KBM-7 (cell line): ENCODE results near the gene AFF3.
"Not testable (repeated sequence)": the region's sequence is repeated elsewhere in the genome, so short reads cannot be mapped to it uniquely, and the experiment has no call there.

ENCODE experiments used
- DNase-seq: peaks from one replicate; pipeline ENCODE4 v3.0.0-alpha.2; 2015
- in situ Hi-C: fragments of 300-500 bp; cut with MboI; formaldehyde crosslinking; loops from 2 replicates; pipeline ENCODE4 v1.14.3; 2020; ENCODE audit warnings: low sequenced_read_pairs, low pct_unique_long_range_greater_than_20kb, mixed read lengths

Gene AFF3

DNA sequence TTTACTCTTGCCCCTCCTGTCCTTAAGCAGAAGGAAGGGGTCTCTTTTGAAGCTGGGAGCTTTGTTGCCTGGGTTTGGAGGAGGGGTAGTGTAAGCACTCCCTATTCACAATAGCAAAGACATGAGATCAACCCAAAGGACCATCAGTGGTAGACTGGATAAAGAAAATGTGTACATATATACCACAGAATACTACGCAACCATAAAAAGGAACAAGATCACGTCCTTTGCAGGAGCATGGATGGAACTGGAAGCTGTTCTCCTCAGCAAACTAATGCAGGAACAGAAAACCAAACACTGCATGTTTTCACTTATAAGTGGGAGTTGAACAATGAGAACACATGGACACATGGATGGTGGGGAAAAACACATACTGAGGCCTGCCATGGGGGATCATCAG lies 371.5 kb downstream of the AFF3 start:
- in situ Hi-C loops, result no loop called here
- no peak for DNase-seq

DNA sequence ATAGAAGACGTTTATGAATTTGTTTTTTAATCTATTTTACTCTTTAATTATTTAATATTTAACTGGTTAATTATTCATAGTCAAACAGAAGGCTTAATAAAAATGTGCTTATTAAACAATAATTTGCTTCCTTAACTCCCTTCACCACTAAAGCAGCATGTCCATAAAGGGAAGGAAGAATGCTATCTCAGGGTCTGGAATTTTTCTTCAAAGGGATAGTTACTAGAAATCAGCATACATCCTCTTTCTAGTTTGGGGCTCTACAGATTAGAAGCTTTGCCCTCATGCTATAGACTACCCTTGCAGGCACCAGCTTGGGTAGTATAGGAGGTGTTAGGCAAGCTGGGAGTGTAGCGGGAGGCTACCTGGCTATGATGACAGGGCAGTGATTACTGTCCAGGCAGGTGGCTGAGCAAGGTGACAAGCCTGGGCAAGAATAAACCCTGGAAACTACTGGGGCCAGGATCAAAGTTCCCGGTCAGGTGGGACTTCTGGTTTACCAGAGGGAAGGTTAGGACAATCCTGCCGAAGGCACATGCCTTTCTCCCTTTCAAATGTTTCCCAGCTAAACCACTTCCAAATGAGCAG lies 376.6 kb downstream of the AFF3 start:
- DNase-seq, result no peak
- in situ Hi-C loops, result no loop called here

DNA sequence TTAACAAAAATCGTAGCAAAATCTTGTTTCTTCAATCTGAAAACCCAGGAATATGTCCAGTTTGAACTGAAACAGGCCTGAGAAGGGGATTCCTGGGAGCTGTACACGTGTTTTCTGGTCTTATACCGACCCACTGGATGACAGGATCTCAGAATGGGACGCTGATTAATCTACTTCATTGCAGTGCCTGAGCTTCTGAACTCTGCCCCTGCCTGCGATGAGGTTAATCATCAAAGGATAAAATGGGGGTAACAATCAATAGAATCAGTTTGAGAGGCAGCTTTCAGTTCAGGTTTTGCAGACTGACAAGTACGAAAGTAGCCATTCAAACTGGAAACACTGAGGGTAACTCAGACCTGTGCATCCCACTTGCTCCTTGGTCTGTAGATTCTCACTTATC lies 378.6 kb downstream of the AFF3 start:
- no peak for DNase-seq
- in situ Hi-C loops, result no loop called here

DNA sequence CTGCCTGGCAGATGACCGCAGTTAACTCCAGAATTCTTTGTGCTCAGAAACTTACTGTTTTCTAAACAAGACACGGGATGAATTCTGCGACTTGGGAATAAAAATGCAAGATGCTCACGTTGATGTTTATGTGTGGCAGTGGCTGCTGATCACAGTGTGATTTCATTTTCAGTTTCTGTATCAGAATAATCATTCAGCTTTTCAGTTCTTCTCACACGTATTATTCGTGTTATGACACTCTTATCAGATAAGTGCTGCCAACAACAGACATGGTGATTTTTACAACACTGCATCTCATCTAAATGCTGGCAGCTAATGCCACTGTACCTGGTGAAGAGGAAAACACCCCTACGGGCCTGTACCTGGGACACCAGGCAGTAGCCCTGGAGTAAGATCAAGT lies 379.7 kb downstream of the AFF3 start:
- in situ Hi-C loops, result no loop called here
- DNase-seq, result no peak

DNA sequence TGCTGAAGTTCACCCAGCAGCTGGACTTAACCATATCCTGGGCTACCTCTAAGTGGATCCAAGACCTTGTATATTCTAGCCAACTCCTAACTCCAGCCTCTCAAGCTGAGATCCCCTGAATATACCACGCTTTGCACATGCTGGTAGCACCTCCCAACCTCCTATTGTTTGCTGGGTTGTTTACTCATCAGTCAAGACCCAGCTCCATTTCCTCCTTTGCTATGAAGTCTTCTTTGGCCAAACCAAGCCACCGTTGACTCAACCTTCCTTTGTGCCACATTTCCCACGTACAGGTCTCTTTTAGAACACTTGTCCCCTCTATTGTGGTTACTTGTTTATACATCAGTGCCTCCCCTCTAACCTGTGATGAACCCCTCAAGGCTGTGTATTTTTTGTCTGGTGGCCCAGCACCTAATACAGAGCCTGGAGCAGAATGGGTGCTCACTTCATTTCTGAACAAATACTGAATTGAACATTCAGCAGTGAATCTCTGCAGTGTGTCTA lies 384.7 kb downstream of the AFF3 start:
- in situ Hi-C loops, result no loop called here
- DNase-seq, result no peak

DNA sequence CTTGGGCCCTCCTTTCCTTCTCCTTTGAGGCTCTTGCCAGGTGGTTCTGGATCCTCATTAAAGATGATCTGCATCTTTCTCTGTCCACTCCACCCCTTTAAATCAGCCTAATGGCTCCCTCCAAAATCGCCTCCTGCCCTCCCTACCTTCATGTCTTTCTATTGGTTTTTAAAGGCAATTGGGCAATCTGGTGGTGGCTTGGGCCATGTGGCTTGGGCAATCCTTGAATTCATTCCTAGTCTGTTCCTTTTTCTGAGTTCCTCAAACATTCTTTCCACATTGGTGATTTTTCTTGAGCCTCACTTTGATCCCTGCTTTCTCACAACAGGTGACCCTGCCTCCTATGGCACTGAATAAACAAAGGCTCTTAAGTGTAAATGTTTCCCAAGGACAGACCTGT lies 386.3 kb downstream of the AFF3 start:
- in situ Hi-C loops, result no loop called here
- no peak for DNase-seq

DNA sequence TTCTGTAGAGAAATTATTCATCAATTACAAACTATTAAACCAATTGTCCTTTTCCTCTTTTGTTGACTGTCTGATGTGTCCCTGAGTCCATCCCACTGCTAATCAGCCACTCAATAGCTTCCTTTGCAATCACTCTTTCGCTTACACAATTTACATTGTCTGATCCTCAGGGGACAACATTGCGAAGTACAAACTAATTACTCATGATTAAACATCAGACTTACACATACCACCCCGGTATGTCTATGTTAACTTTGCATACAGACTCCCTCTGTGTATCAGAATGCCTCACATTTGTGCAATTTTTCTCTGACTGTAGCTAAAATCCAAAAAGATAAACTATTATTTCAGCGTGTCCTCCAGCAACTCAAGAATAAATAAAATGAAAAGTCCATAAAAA lies 388.2 kb downstream of the AFF3 start:
- no peak for DNase-seq

DNA sequence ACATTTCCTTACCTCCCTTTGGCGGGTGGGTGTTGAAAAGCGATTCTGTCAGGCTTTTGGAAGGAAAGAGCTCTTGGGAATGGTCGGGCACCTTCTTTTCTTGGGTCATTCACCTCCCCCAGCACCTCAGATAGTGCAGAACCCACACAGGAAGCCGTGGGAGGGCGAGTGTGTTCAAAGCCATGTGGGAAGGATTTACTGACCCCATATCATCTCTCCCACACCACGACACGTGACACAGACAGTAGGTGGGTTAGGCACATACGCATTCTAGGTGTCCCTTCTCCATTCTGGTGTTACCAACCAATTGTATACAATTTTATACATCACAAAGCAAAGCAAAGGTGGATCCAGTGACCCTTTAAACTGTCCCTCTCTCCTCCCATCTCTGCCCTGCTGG lies 388.9 kb downstream of the AFF3 start:
- in situ Hi-C loops, result no loop called here

More for the DNA sequence above, 388.2 kb downstream of the AFF3 start:
- in situ Hi-C loops, result no loop called here

DNA sequence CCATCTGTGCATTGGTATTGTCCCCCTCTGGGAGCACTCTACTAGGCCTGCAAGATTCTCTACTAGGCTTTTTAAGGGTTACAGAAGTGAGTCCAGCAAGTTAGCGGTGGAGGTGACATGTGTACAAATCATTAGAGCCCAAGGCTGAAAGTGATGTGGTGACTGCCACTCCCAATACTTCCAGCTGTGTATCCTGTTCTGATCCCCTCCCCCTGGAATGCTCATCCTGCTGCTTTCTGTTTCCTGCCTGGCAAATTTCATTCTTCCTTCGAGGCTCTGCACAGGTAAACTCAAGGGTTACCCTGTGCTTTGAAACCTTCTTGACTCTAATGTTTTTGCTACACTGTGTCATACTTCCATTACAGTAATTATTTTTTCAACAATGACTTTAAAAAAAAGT lies 394.0 kb downstream of the AFF3 start:
- in situ Hi-C loops, result no loop called here
- no peak for DNase-seq

More for the DNA sequence above, 388.9 kb downstream of the AFF3 start:
- DNase-seq, result no peak

DNA sequence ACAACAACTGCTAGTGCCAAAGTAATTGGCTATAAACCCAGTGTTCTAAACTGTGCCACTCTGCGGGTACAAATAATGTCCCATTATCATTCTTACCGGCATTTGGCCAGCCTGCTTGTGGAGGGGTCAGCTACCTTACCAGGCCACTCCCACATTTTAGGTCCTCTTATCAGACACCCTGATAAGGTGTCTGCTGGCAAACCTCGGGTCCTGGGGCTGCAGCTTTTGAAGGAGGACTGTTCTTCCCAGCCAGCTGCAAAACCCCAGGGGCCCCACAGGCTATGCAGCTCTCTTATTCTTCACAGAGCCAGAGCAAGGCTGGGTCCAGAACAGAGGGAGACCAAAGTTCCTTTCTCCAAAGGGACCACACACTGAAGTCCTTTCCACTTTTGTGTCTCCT lies 394.5 kb downstream of the AFF3 start:
- no peak for DNase-seq
- in situ Hi-C loops, result no loop called here

DNA sequence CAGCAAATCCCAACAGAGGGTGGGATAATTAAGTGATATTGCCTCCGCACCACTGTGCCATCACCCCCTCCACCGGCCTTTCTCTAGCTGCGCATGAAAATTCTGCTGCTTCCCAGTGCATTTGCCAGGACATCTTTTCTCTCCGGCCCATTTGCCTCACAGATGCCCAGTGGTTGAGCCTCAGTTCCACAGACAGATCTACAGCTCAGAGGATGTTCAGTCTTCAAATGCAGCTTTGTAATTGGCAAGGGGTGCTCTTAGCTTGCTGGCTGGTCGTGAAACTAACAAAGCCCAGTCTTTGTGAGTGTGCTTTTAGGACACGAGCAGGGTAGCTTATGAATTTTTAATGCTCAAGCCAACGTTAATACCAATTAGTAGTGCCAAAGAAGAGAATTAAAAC lies 399.2 kb downstream of the AFF3 start:
- no peak for DNase-seq
- in situ Hi-C loops, result no loop called here

DNA sequence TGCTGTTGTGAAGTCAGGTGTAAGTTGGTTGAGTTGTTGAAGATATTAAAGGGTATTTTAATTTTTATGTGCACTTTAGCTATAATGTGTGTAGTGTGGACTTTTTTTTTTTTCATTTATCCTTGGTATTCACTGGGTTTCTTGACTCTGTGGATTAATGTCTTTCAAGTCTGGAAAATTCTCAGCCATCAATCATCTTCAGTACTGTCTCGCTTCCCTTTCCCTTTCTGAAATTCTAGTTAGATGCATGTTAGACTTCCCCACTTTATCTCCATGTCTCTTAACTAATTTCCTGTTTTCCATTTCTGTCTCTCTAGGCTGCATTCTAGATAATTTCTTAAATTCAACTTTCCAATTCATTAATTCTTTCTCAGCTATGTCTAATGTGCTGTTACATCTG lies 404.9 kb downstream of the AFF3 start:
- DNase-seq, result no peak
- in situ Hi-C loops, result no loop called here

DNA sequence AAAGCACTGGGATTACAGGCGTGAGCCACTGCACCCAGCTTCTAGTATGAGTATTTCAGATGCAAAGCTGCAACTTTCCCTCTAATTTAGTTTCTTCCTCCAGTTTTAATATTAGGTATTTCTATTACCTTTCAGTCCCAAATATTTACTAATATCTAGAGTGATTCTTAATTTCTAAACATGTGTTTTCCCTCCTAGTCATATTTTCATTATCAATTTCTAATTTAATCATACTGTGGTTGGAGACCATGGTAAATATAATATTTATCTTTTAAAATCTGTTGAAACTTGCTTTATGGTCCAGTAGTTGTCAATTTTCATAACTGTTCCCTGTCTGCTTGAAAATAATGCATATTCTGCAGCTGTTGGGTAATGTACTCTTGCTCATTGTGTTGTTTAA lies 406.6 kb downstream of the AFF3 start:
- no peak for DNase-seq
- in situ Hi-C loops, result no loop called here

DNA sequence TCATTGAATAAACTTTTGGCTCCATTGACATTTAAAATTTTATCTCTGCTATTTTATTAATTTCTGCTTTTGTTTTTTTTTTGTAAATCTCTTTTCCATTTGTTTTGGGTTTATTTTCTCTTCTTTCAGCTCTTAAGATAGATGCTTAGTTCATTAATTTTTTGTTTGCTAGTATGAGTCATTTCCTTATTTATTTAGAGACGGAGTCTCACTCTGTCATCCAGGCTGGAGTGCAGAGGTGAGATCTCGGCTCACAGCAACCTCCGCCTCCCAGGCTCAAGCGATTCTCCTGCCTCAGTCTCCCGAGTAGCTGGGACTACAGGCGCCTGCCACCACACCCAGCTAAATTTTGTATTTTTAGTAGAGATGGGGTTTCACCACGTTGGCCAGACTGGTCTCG lies 407.1 kb downstream of the AFF3 start:
- in situ Hi-C loops, DNase-seq: not testable (repeated sequence)

DNA sequence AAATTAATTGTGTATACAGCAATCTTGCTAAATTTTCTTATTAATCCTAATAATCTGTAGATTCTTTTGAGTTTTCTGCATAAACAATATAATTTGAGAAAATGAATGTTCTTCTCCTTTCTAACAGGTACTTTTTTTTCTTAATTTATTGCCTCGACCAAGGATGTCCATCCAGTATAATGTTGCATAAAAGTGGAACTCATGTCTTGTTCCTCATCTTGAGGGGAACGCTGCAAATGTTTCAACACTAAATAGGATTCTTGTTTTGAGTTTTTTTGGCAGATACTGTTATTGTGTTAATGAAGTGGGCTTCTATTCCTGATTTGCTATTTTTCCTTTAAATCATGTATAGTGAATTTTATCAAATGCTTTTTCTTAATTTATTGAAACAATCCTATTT lies 408.2 kb downstream of the AFF3 start:
- no peak for DNase-seq
- in situ Hi-C loops, result no loop called here

DNA sequence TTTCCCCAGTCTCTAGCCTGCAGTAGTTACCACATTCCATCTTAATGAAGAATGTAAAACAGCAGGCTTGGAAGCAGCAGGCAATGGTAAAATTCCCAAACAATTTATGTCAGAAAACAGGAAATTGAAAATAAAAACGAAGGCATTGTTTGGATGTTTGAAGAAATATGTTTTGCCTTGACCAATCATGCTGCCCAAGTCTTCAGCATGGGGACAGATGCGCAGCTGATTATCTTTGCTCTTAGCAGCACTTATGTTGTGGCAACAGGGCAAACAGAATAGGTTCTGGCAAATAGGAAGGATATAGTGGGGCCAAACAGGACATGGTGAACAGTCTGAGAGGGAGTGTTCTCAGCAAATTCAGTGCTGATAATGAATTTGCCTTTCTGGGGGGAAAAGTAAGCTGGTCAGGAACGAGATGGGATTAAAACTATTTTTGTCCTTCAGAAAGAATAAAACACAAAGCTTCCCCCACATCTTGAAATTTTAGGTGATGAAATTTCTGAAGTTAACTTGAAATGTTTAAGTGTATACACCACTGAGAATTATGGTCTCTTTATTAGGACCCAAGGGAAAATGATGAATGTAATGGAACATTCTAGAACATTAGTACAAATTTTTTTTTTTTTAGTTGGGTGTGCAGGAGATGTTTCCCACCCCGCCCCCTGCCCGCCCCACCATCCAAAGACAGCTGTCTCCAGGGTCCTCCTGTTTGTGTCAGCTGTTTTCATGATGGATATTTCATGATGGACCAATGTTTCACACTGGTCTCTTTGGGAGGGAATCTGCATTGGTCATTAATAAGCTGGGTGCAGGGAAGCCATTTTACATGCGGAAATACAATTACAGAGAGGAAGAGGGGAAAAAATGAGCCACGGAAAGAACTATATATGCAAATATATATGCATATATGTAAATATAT lies 413.0 kb downstream of the AFF3 start:
- in situ Hi-C loops, result no loop called here
- no peak for DNase-seq

DNA sequence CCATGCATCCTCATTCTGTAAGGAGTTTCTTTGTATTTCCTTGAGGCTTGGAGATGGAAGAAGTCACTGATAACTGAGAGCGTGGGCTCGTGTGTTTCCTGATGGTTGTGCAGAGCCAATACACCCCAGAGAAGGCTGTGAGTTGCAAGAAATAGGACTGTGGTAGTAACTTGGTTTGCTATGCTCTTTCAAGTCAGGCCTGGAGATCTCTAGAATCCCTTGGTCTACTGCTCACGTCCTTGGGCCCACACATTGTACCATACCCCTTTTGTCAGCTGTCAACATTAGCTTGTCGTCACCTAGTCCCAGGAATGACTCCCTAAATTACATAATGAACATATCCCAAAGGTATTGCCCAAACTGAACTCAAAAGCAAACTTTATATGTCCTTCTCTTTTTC lies 414.2 kb downstream of the AFF3 start:
- DNase-seq, result no peak
- in situ Hi-C loops, result no loop called here

DNA sequence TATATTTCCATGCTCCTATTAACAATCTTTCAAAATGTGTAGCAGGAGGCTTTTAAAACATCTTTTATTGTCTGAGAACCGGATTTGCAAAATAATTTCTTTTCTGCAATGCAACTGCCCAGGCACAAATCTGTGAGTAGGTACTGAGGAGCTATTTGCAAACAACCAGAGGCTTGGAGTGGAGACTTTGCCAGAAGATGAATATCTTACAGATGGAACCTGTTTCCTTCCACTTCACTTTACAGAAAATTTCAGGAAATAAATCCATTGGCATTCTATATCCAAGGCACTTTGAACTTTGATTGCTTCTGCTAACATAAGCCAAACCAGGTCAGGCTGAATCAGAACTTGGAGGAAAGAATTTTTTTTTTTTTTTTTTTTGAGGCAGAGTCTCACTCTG lies 415.2 kb downstream of the AFF3 start:
- no peak for DNase-seq
- in situ Hi-C loops, result no loop called here

DNA sequence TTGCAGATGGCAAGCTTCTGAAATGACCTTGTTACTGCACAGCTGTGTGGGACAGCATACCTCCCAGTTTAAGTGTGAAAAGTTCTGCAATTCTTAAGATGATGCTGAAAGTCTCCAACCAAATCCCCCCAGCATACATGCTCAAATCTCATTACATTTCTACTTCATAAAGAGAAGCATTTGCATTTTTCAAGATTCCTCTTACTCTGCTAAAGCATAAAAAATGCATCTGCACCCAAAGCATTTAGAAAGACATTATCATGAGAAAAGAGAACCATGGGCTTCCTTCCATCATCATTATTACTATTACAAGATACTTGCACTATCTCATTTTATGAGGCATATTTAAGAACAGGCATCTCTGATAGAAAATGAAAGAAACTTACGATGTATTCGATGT lies 415.7 kb downstream of the AFF3 start:
- in situ Hi-C loops, result no loop called here
- DNase-seq, result no peak

DNA sequence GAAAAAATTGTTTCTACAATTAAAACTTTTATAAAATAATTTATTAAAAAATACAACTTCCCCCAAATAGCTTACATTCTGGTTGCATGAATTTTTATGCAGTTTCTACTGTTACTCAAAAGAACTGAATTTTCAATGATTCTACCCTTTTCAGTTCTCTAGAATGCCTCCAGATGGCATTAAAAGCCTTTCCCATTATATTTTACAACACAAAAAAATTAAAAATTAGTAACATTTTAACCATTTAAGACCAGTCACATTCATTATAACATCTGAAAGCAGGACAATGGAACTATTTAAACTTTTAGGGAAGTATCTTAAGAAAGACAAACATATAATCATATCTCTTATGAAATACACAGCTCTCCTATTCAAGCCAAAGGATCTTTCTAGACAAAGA lies 416.6 kb downstream of the AFF3 start:
- no peak for DNase-seq
- in situ Hi-C loops, result no loop called here

DNA sequence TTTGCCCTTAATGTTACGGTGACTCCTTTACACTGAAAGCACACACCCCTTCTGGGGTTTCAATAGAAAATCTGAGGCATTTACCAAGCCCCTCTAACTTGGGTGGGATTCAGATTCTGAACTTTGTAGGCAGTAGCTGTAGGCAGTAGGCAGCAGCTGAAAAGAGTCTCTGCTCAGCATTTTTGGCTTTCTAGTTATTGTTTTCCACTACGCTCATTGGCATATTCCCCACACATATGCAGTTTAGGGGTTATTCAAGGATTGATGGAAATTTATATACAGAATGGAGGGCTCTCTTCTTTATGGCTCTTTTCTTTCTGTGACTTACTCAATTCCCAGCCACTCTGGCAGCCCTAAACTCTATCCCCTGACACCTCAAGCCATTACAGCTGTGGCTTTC lies 419.9 kb downstream of the AFF3 start:
- no peak for DNase-seq
- in situ Hi-C loops, result no loop called here
